GM23338 (cell line): ENCODE results near the gene FASTKD1. TPM values are rescaled to one million over a fixed set of nuclear protein-coding genes. Genes with fewer than 3 reads are reported as not detected.

ENCODE experiments used
- ATAC-seq: fragments of 200-7000 bp; cut with Tn5 transposase; 3 replicates; pipeline ENCODE4 v1.9.1; 2020
- DNase-seq: peaks from one replicate; pipeline ENCODE4 v3.0.0-alpha.2; 2015; ENCODE audit warnings: low spot score
- H2AFZ ChIP-seq: fragments of 200-600 bp; sonication (generic); 2 replicates; pipeline ENCODE4 v1.8.0; 2016; ENCODE audit warnings: antibody characterized with exemption, mild to moderate bottlenecking, moderate library complexity
- H3F3A ChIP-seq: fragments of 200-600 bp; sonication (generic); replicated peaks from 2 replicates; pipeline ENCODE4 v1.8.0; 2017; ENCODE audit warnings: antibody characterized with exemption, mixed run types, low read depth
- H3K27ac ChIP-seq: fragments of 200-600 bp; sonication (generic); 2 replicates; pipeline ENCODE4 v1.6.1; 2016; ENCODE audit warnings: low read depth
- H3K27me3 ChIP-seq: fragments of 200-600 bp; sonication (generic); 2 replicates; pipeline ENCODE4 v1.8.0; 2016; ENCODE audit warnings: mild to moderate bottlenecking, mixed run types, moderate library complexity; ENCODE audit not compliant: insufficient read depth
- H3K36me3 ChIP-seq: fragments of 200-600 bp; sonication (generic); 2 replicates; pipeline ENCODE4 v1.8.0; 2016; ENCODE audit warnings: mild to moderate bottlenecking; ENCODE audit not compliant: insufficient read depth
- H3K4me1 ChIP-seq: fragments of 200-600 bp; sonication (generic); 2 replicates; pipeline ENCODE4 v1.8.0; 2016; ENCODE audit warnings: mild to moderate bottlenecking, moderate library complexity; ENCODE audit not compliant: insufficient read depth
- H3K4me2 ChIP-seq: fragments of 200-600 bp; sonication (generic); 2 replicates; pipeline ENCODE4 v1.7.1; 2017; ENCODE audit warnings: mixed run types
- H3K4me3 ChIP-seq: fragments of 200-600 bp; sonication (generic); 2 replicates; pipeline ENCODE4 v1.6.1; 2016; ENCODE audit warnings: mixed run types
- H3K79me2 ChIP-seq: fragments of 200-600 bp; sonication (generic); replicated peaks from 2 replicates; pipeline ENCODE4 v1.8.0; 2017; ENCODE audit warnings: mild to moderate bottlenecking; ENCODE audit not compliant: insufficient read depth
- H3K9me2 ChIP-seq: fragments of 200-600 bp; sonication (generic); 2 replicates; pipeline ENCODE4 v1.8.0; 2017; ENCODE audit not compliant: insufficient read depth
- H4K20me1 ChIP-seq: fragments of 200-600 bp; sonication (generic); replicated peaks from 2 replicates; pipeline ENCODE4 v1.8.0; 2017; ENCODE audit warnings: mild to moderate bottlenecking; ENCODE audit not compliant: insufficient read depth
- H3K27ac Mint-ChIP-seq: 2 replicates; pipeline ENCODE4 v1.8.0; 2020; ENCODE audit warnings: inconsistent platforms, mild to moderate bottlenecking, moderate library complexity, mixed read lengths
- H3K27me3 Mint-ChIP-seq: 3 replicates; pipeline ENCODE4 v1.8.0; 2022; ENCODE audit warnings: low read depth, mild to moderate bottlenecking, moderate library complexity, mixed read lengths, inconsistent platforms; ENCODE audit not compliant: insufficient read depth, poor library complexity
- H3K36me3 Mint-ChIP-seq: 3 replicates; pipeline ENCODE4 v1.8.0; 2021; ENCODE audit warnings: low read depth, mild to moderate bottlenecking, inconsistent platforms, moderate library complexity, mixed read lengths
- H3K4me1 Mint-ChIP-seq: 3 replicates; pipeline ENCODE4 v1.8.0; 2020; ENCODE audit warnings: mild to moderate bottlenecking, inconsistent platforms, mixed read lengths
- H3K4me3 Mint-ChIP-seq: 3 replicates; pipeline ENCODE4 v1.8.0; 2021; ENCODE audit warnings: moderate library complexity, mild to moderate bottlenecking, inconsistent platforms, mixed read lengths
- H3K9me3 Mint-ChIP-seq: 3 replicates; pipeline ENCODE4 v1.8.0; 2020; ENCODE audit warnings: moderate library complexity, mild to moderate bottlenecking, inconsistent platforms, mixed read lengths
- CREB1 ChIP-seq: fragments of 250-450 bp; sonication (Bioruptor Pico); IDR thresholded peaks from 2 replicates; pipeline ENCODE4 v1.5.0; 2020; ENCODE audit warnings: low read depth, mild to moderate bottlenecking, moderate library complexity
- CTCF ChIP-seq, 2 experiments: fragments of 200-600 bp in 1 of 2; sonication (generic) in 1 of 2; conservative IDR thresholded peaks; 2 replicates each; pipeline versions ENCODE4 v1.5.1 to v1.6.1; 2016 to 2017; ENCODE audit warnings: antibody characterized with exemption in 2 of 2, low read depth in 2 of 2, mild to moderate bottlenecking in 2 of 2, moderate library complexity in 1 of 2
- ETS1 ChIP-seq: IDR thresholded peaks from 2 replicates; pipeline ENCODE4 v1.6.1; 2016; ENCODE audit warnings: antibody characterized with exemption
- EZH2 ChIP-seq: fragments of 200-600 bp; sonication (generic); IDR thresholded peaks from one replicate; pipeline ENCODE4 v1.8.0; 2017; ENCODE audit warnings: antibody characterized with exemption, mild to moderate bottlenecking, low read depth; ENCODE audit not compliant: unreplicated experiment
- EZH2phosphoT487 ChIP-seq: fragments of 200-600 bp; sonication (generic); IDR thresholded peaks from one replicate; pipeline ENCODE4 v1.8.1; 2018; ENCODE audit warnings: antibody characterized with exemption; ENCODE audit not compliant: unreplicated experiment
- JUNB ChIP-seq: IDR thresholded peaks from one replicate; pipeline ENCODE4 v1.6.1; 2016; ENCODE audit warnings: antibody characterized with exemption; ENCODE audit not compliant: unreplicated experiment
- REST ChIP-seq: IDR thresholded peaks from one replicate; pipeline ENCODE4 v1.6.1; 2018; ENCODE audit warnings: antibody characterized with exemption; ENCODE audit not compliant: unreplicated experiment
- STAT1 ChIP-seq: IDR thresholded peaks from one replicate; pipeline ENCODE4 v1.6.1; 2016; ENCODE audit warnings: antibody characterized with exemption; ENCODE audit not compliant: unreplicated experiment
- ZNF114 ChIP-seq: fragments of 250-450 bp; sonication (Bioruptor Pico); IDR thresholded peaks from 2 replicates; pipeline ENCODE4 v1.5.0; 2020; ENCODE audit warnings: mild to moderate bottlenecking, moderate library complexity
- polyA plus RNA-seq: library from polyadenylated mRNA; unstranded; fragments of >200 nt; fragmentation: Nextera tagmentation; extraction: Ambion mirVana; gene quantifications from 2 replicates; pipeline ENCODE4 v1.2.1, GENCODE V29; 2016
- total RNA-seq: library from RNA; depleted of rRNA; stranded (reverse); fragments of >200 nt; shearing (Covaris generic); gene quantifications from 2 replicates; pipeline ENCODE4 v1.2.3, GENCODE V29; 2014

Gene FASTKD1
- total and polyA plus RNA-seq, 2 experiments from 2014 or later = 49.0 to 53.3 TPM

- TF ChIP-seq REST = no peak
Measured at GRCh38 chr2:169513094-169513493, 60.6 kb downstream of the FASTKD1 start (continued).

- Histone ChIP-seq H3K27ac (no peak overlapping the region), H3K9me2 (no peaks in the 10 kb centered on the region), H3F3A (no peaks in the 10 kb centered on the region), H3K4me2 (no peak overlapping the region), H4K20me1 (no peaks in the 10 kb centered on the region), H3K79me2 (no peaks in the 10 kb centered on the region), H3K36me3 (no peaks in the 10 kb centered on the region), H3K4me3 (no peak overlapping the region), H3K4me1 (no peaks in the 10 kb centered on the region), H2AFZ (no peak overlapping the region), H3K27me3 (no peaks in the 10 kb centered on the region)
- Mint-ChIP-seq H3K4me1 (peaks cover 9% of the 10 kb centered on the region; the same call in 2 of the 3 replicates), H3K4me3 (no peak overlapping the region), H3K27me3 (no peaks in the 10 kb centered on the region), H3K27ac (no peak overlapping the region), H3K36me3 (no peaks in the 10 kb centered on the region), H3K9me3 (no peaks in the 10 kb centered on the region)
- no peak for DNase-seq
- ATAC-seq = no peak
- TF ChIP-seq JUNB (no peak), REST (no peak), STAT1 (no peak), EZH2phosphoT487 (no peak)
Measured at GRCh38 chr2:169512525-169512924, 61.1 kb downstream of the FASTKD1 start.

GRCh38 chr2:169511818-169512217 lies 61.8 kb downstream of the FASTKD1 start:
- H3K36me3 ChIP-seq = no peaks in the 10 kb centered on the region
- no peak for DNase-seq
- H3K4me2 ChIP-seq = no peak overlapping the region
- H3K4me3 ChIP-seq = no peak overlapping the region
- H3K9me2 ChIP-seq = no peaks in the 10 kb centered on the region
- no peak overlapping the region for H3K27ac ChIP-seq
- Mint-ChIP-seq H3K9me3 (peaks cover 2% of the 10 kb centered on the region; the same call in 1 of the 3 replicates), H3K4me3 (no peak overlapping the region), H3K36me3 (peaks cover 2% of the 10 kb centered on the region; the same call in 1 of the 3 replicates), H3K4me1 (peaks cover 9% of the 10 kb centered on the region; the same call in 2 of the 3 replicates), H3K27me3 (no peaks in the 10 kb centered on the region), H3K27ac (no peak overlapping the region)
- H3F3A ChIP-seq = no peaks in the 10 kb centered on the region
- H4K20me1 ChIP-seq = no peaks in the 10 kb centered on the region
- H3K27me3 ChIP-seq = no peaks in the 10 kb centered on the region
- ATAC-seq = no peak
- no peak overlapping the region for H2AFZ ChIP-seq
- no peaks in the 10 kb centered on the region for H3K4me1 ChIP-seq
- no peaks in the 10 kb centered on the region for H3K79me2 ChIP-seq
- TF ChIP-seq STAT1 (no peak), ZNF114 (CRISPR knock-in tag) (no peak), EZH2 (no peak), CREB1 (CRISPR knock-in tag) (no peak), CTCF (conservative IDR thresholded peaks at IDR 0.05; ENCODE audit: low read depth in 2 of 2) (no peak), ETS1 (no peak)
